ENCODE data around the gene GPR146. TPM values are rescaled to one million over a fixed set of nuclear protein-coding genes. Genes with fewer than 3 reads are reported as not detected.

GPR146 gene
- total RNA-seq, 1 experiment from 2014 or later: 0.92 TPM

GRCh38 chr7:1099154-1099542 lies 54.8 kb downstream of the GPR146 start (continued):
- no peak for TF ChIP-seq RORB (CRISPR knock-in tag; IDR thresholded peaks at IDR 0.05)
- TF ChIP-seq TEAD4 (CRISPR knock-in tag; IDR thresholded peaks at IDR 0.05): no peak
- no peak for TF ChIP-seq ATF1 (CRISPR knock-in tag; IDR thresholded peaks at IDR 0.05)
- no peak for TF ChIP-seq ZNF416 (CRISPR knock-in tag; IDR thresholded peaks at IDR 0.05)
- TF ChIP-seq FOXJ3 (CRISPR knock-in tag; IDR thresholded peaks at IDR 0.05; ENCODE audit: borderline replicate concordance): no peak

GRCh38 chr7:1099637-1100036 lies 55.3 kb downstream of the GPR146 start:
- peak overlapping the region; percentile 68; the same call in 1 of the 2 replicates for H3K27ac Mint-ChIP-seq
- H3K36me3 Mint-ChIP-seq: peaks cover 16% of the 10 kb centered on the region
- no peak overlapping the region for H3K4me3 Mint-ChIP-seq
- ATAC-seq (no peak), DNase-seq (ENCODE audit: low spot score) (no peak)
- CTCF ChIA-PET: interaction anchor here (1.0 to 1.5 kb wide), 3 partner anchors 23 to 106 kb away, joined by 3 to 7 read pairs (median 4); no protein-coding TSS in a partner anchor
- POLR2A ChIA-PET: no interaction called here
- TF ChIP-seq FOXJ3 (CRISPR knock-in tag; IDR thresholded peaks at IDR 0.05; ENCODE audit: borderline replicate concordance) (no peak), CTCF (IDR thresholded peaks at IDR 0.05) (no peak), KAT7 (CRISPR knock-in tag; IDR thresholded peaks at IDR 0.05; ENCODE audit: borderline replicate concordance) (no peak), GABPB1 (CRISPR knock-in tag; IDR thresholded peaks at IDR 0.05) (no peak), ELF4 (CRISPR knock-in tag; IDR thresholded peaks at IDR 0.05; ENCODE audit: low read depth) (no peak), NFATC4 (CRISPR knock-in tag; IDR thresholded peaks at IDR 0.05) (no peak), JUN (CRISPR knock-in tag; IDR thresholded peaks at IDR 0.05) (no peak), PREB (CRISPR knock-in tag; IDR thresholded peaks at IDR 0.05; ENCODE audit: borderline replicate concordance) (no peak), AFF4 (CRISPR knock-in tag; IDR thresholded peaks at IDR 0.05; ENCODE audit: borderline replicate concordance) (no peak), USF2 (CRISPR knock-in tag; IDR thresholded peaks at IDR 0.05) (no peak), FOXP4 (CRISPR knock-in tag; IDR thresholded peaks at IDR 0.05) (no peak), ZNF138 (CRISPR knock-in tag; conservative IDR thresholded peaks at IDR 0.05) (no peak), ESRRA (CRISPR knock-in tag; IDR thresholded peaks at IDR 0.05; ENCODE audit: borderline replicate concordance) (no peak), GRHL2 (CRISPR knock-in tag; IDR thresholded peaks at IDR 0.05; ENCODE audit: insufficient replicate concordance, severe bottlenecking) (no peak), CBFB (CRISPR knock-in tag; IDR thresholded peaks at IDR 0.05; ENCODE audit: low read depth) (no peak)
- H3K4me1 Mint-ChIP-seq: no peaks in the 10 kb centered on the region
- peaks cover 8% of the 10 kb centered on the region for H3K9me3 Mint-ChIP-seq
- H3K27me3 Mint-ChIP-seq (ENCODE audit: low read depth): no peaks in the 10 kb centered on the region
